NCI-H510A (cell line): Measurements from ENCODE around the gene IP6K3.

Source experiments
- DNase-seq: peaks from one replicate; lab custom pipeline; 2025; lab: John Stamatoyannopoulos, UW

IP6K3 gene

GRCh38 chr6:33705268-33705885, 41.3 kb downstream of the IP6K3 start:
- no peak for DNase-seq

GRCh38 chr6:33704215-33705066, 42.3 kb downstream of the IP6K3 start:
- no peak for DNase-seq

- DNase-seq = peak; percentile 36
Measured at GRCh38 chr6:33702345-33702977, 44.2 kb downstream of the IP6K3 start.

- peak; percentile 71 for DNase-seq
Measured at GRCh38 chr6:33700391-33701050, 46.2 kb downstream of the IP6K3 start.

GRCh38 chr6:33699739-33700138, 47.0 kb downstream of the IP6K3 start:
- DNase-seq = no peak

GRCh38 chr6:33699131-33699530, 47.6 kb downstream of the IP6K3 start:
- DNase-seq = no peak

- DNase-seq = no peak
Measured at GRCh38 chr6:33698494-33698893, 48.2 kb downstream of the IP6K3 start.

- DNase-seq = no peak
Measured at GRCh38 chr6:33697845-33698244, 48.9 kb downstream of the IP6K3 start.

- no peak for DNase-seq
Measured at GRCh38 chr6:33696548-33697518, 49.9 kb downstream of the IP6K3 start.

GRCh38 chr6:33696076-33696475, 50.6 kb downstream of the IP6K3 start:
- no peak for DNase-seq

GRCh38 chr6:33695451-33695887, 51.2 kb downstream of the IP6K3 start:
- DNase-seq = no peak

GRCh38 chr6:33694977-33695376, 51.7 kb downstream of the IP6K3 start:
- DNase-seq = no peak

- DNase-seq = no peak
Measured at GRCh38 chr6:33694401-33694931, 52.2 kb downstream of the IP6K3 start.

- no peak for DNase-seq
Measured at GRCh38 chr6:33693186-33694105, 53.3 kb downstream of the IP6K3 start.

- DNase-seq = no peak
Measured at GRCh38 chr6:33692760-33693158, 53.9 kb downstream of the IP6K3 start.

GRCh38 chr6:33692078-33692759, 54.5 kb downstream of the IP6K3 start:
- no peak for DNase-seq

- no peak for DNase-seq
Measured at GRCh38 chr6:33691456-33692077, 55.1 kb downstream of the IP6K3 start.

- no peak for DNase-seq
Measured at GRCh38 chr6:33690766-33691165, 55.9 kb downstream of the IP6K3 start.

- DNase-seq = no peak
Measured at GRCh38 chr6:33689879-33690278, 56.8 kb downstream of the IP6K3 start.
